ENCODE results near the gene LRFN3. TPM values are rescaled to one million over a fixed set of nuclear protein-coding genes. Genes with fewer than 3 reads are reported as not detected.

LRFN3 gene
- total and polyA plus RNA-seq, 2 of the 4 experiments (the other 2 are of a cell fraction): 0.36 to 4.8 TPM

- Histone ChIP-seq H3K27me3 (ENCODE audit: control insufficient read depth, insufficient read depth, low read length) (no peaks in the 10 kb centered on the region), H3K14ac (replicated peaks; ENCODE audit: low read depth, low read length) (no peak overlapping the region), H4K91ac (ENCODE audit: insufficient read depth, low read depth, low read length) (no peak overlapping the region), H3K79me1 (ENCODE audit: low read depth in 1 of 2, low read length in 2 of 2) (peaks cover 2 to 8% of the 10 kb centered on the region in 2 experiments; a peak in 1 of 4 replicates), H3K9me3 (ENCODE audit: control insufficient read depth, insufficient read depth, low read length) (no peaks in the 10 kb centered on the region), H2AK9ac (replicated peaks; ENCODE audit: low read depth, low read length, poor library complexity) (no peak overlapping the region), H3K9me1 (ENCODE audit: insufficient read depth, low read length) (no peaks in the 10 kb centered on the region; the same call in 1 of the 2 replicates), H2AFZ (replicated peaks; ENCODE audit: low read length, poor library complexity) (no peak overlapping the region), H3K4me1 (ENCODE audit: control insufficient read depth, insufficient read depth, low read length) (no peaks in the 10 kb centered on the region), H4K20me1 (ENCODE audit: insufficient read depth, low read length) (no peaks in the 10 kb centered on the region), H2BK120ac (ENCODE audit: low read depth, low read length) (no peak overlapping the region), H3K4ac (ENCODE audit: low read depth, low read length) (no peak overlapping the region), H2AK5ac (ENCODE audit: low read depth, low read length) (no peak overlapping the region), H4K5ac (ENCODE audit: low read depth, low read length) (no peak overlapping the region), H3K27ac (ENCODE audit: insufficient read depth, low read length) (no peak overlapping the region), H3K36me3 (ENCODE audit: control insufficient read depth, insufficient read depth, low read length) (peaks cover 36% of the 10 kb centered on the region), H4K8ac (ENCODE audit: low read depth in 2 of 2, low read length in 2 of 2) (no peak overlapping the region), H3K18ac (ENCODE audit: low read depth, low read length) (no peak overlapping the region), H3K4me2 (ENCODE audit: low read depth, low read length) (no peak overlapping the region), H3K9ac (ENCODE audit: low read depth, low read length) (no peak overlapping the region), H3K4me3 (ENCODE audit: insufficient read depth, low read depth, low read length) (no peak overlapping the region), H2BK20ac (ENCODE audit: low read depth, low read length) (no peak overlapping the region), H3K23ac (ENCODE audit: low read depth, low read length) (no peak overlapping the region), H3K56ac (ENCODE audit: extremely low read depth, insufficient read depth, low read length) (no peak overlapping the region), H2BK15ac (ENCODE audit: low read depth, low read length) (no peak overlapping the region), H2BK5ac (ENCODE audit: low read depth, low read length, poor library complexity, severe bottlenecking) (no peak overlapping the region)
- ATAC-seq (ENCODE audit: low read depth) (no peak), DNase-seq (no peak)
- dilution Hi-C loops (cut with HindIII; ENCODE audit: low sequenced_read_pairs, unreplicated experiment) (no loop called here), in situ Hi-C loops (cut with MboI; ENCODE audit: low sequenced_read_pairs) (no loop called here), intact Hi-C loops (cut with micrococcal nuclease) (no loop called here)
- POLR2A ChIA-PET (ENCODE audit: unreplicated experiment): no interaction called here
- no TSS peak for BruUV-seq (replicated peaks)
- 93% methylated on average over 3 of the region's 13 CpGs; no CpG with 5 or more reads in 1 of the 2 experiments for WGBS, 2 experiments (ENCODE audit: extremely low coverage in 2 of 2, insufficient read length in 1 of 2)
- no peak for TF ChIP-seq CEBPB (IDR thresholded peaks at IDR 0.05; ENCODE audit: low read depth, low read length)
- no peak for TF ChIP-seq CTCF (conservative IDR thresholded peaks at IDR 0.05; ENCODE audit: low read depth, low read length)
- no peak for TF ChIP-seq RFX5 (IDR thresholded peaks at IDR 0.05; ENCODE audit: low read depth, low read length)
- no peak for TF ChIP-seq MXI1 (IDR thresholded peaks at IDR 0.05; ENCODE audit: borderline replicate concordance, low read depth, low read length)
- no peak for TF ChIP-seq RAD21 (IDR thresholded peaks at IDR 0.05; ENCODE audit: low read length)
- no peak for TF ChIP-seq MAFK (IDR thresholded peaks at IDR 0.05; ENCODE audit: low read depth, low read length)
- no peak for TF ChIP-seq NFE2L2 (IDR thresholded peaks at IDR 0.05; ENCODE audit: low read depth, low read length)
- no peak for TF ChIP-seq ELK1 (IDR thresholded peaks at IDR 0.05; ENCODE audit: borderline replicate concordance, low read depth, low read length)
- no peak for TF ChIP-seq POLR2A (IDR thresholded peaks at IDR 0.05; ENCODE audit: low read depth, low read length)
- no peak for TF ChIP-seq USF2 (IDR thresholded peaks at IDR 0.05; ENCODE audit: low read depth, low read length)
- no peak for TF ChIP-seq MAZ (IDR thresholded peaks at IDR 0.05; ENCODE audit: borderline replicate concordance, low read depth, low read length)
- TF ChIP-seq FOS (IDR thresholded peaks at IDR 0.05; ENCODE audit: low read depth, low read length): no peak
- no peak for TF ChIP-seq BHLHE40 (IDR thresholded peaks at IDR 0.05; ENCODE audit: low read depth, low read length)
- CTCF ChIA-PET: no interaction called here
Observed at GRCh38 chr19:35890113-35890650, 46.0 kb upstream of the LRFN3 start.
